Left ventricle myocardium superior (tissue), 1 donor: ENCODE results near the gene RHBDF2. TPM values are rescaled to one million over a fixed set of nuclear protein-coding genes. Genes with fewer than 3 reads are reported as not detected.

Experiments used
- ATAC-seq: fragments of 200-7000 bp; cut with Tn5 transposase; one replicate; pipeline ENCODE4 v1.9.1; 2020; ENCODE audit warnings: mild to moderate bottlenecking, moderate library complexity
- DNase-seq: peaks from one replicate; pipeline ENCODE4 v3.0.0-alpha.2; 2020
- intact Hi-C: fragments of 100-400 bp; cut with micrococcal nuclease; formaldehyde crosslinking; loops from one replicate; pipeline ENCODE4 v1.11.0; 2022
- long read RNA-seq: library from polyadenylated mRNA; unstranded; transcript quantifications from one replicate; pipeline ENCODE4 v2.0.0, GENCODE V29; 2021
- total RNA-seq: library from RNA; stranded (reverse); fragmentation: NEBNext Ultra II Directional; extraction: Animal tissue kit (Norgen Biotek cat#: 25700); gene quantifications from one replicate; pipeline ENCODE4 v1.2.1, GENCODE V29; 2021
- donor health status: DM: no; HTN: yes; CAD: no; lungs with severe emphysema.

The RHBDF2 gene
- total RNA-seq = 17.7 TPM
- long read RNA-seq, partial matches to known transcripts = 2 of 7 reads
- long read RNA-seq, other reads (novel, unspliced or antisense) = 5 of 7 reads

DNA sequence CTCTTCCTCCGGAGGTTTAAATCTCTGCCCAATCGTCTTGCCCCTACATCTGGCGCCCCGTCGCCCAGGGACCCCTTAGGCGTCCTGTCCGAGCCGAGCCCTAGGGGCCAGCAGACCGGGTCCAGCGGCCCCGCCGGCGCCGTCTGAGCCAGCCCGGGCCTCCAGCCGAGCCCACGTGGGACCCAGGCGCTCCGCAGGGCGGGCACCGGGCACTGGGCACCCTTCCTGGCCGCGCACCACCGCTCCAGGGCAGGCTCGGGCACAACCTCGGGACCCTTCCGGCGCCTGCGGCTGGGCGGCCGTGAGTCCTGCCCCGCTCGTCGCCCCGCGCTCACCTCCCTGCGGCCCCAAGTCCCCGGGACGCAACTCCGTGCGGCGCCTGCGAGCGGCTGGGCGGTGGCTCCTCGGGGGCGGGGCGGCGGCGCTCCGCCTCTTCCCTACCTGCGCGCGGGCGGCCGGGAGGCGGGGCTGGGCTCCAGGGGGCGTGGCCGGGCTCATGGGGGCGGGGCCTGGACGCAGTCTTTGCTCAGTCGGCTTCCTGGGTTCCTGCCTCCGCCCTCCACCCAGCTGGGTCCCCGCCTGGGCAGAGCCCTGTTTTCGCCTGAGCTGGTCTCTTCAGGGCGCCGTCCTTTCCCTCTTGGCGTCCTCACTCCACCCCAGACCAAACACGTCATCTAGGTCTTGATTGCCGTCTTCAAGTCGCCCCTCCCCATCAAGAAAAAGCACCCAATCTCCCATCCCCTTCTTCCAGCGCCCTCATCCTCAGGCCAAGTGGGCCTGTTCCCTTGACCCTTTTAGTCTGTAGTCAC is at the start of gene RHBDF2:
Gene RHBDF2, minus strand, starts transcription at position 406 of the 809 bp plus-strand sequence. CDS start 19,899 bp downstream, outside the sequence.
- ATAC-seq = peak; percentile 87
- intact Hi-C loops = no loop called here

DNA sequence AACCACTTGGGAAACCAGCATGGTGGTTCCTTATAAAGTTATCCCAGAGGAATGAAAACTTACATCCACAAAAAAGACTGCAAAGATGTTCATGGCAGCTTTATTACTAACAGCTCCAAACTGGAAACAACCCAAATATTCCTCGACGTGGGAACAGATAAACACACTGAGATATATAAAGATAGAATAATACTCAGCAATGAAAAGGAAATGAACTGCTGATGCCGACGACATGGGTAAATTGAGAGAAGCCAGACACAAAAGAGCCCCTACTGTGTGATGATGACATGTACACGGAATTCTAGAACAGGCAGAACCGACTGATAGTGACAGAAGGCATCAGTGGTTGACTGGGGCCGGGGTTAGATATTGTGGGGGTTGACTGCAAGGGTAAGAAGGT is 48.3 kb upstream of the RHBDF2 start:
- no peak for ATAC-seq

More for the DNA sequence above, at the start of gene RHBDF2:
- peak; percentile 94 for DNase-seq

DNA sequence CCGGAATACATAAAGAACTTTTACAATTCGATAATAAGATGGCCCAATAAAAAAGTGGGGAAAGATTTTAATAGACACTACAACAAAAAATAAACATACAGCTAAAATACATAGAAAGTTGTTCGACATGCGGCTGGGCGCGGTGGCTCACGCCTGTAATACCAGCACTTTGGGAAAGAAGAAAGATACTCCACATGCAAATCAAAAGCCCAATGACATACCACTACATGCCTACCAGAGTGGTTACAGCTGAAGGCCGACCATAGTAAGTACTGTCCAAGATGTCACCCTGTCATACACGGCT is 47.9 kb upstream of the RHBDF2 start:
- ATAC-seq (no peak), DNase-seq (no peak)
- intact Hi-C loops = no loop called here

More for the DNA sequence above, 48.3 kb upstream of the RHBDF2 start:
- DNase-seq = no peak
- intact Hi-C loops = no loop called here

DNA sequence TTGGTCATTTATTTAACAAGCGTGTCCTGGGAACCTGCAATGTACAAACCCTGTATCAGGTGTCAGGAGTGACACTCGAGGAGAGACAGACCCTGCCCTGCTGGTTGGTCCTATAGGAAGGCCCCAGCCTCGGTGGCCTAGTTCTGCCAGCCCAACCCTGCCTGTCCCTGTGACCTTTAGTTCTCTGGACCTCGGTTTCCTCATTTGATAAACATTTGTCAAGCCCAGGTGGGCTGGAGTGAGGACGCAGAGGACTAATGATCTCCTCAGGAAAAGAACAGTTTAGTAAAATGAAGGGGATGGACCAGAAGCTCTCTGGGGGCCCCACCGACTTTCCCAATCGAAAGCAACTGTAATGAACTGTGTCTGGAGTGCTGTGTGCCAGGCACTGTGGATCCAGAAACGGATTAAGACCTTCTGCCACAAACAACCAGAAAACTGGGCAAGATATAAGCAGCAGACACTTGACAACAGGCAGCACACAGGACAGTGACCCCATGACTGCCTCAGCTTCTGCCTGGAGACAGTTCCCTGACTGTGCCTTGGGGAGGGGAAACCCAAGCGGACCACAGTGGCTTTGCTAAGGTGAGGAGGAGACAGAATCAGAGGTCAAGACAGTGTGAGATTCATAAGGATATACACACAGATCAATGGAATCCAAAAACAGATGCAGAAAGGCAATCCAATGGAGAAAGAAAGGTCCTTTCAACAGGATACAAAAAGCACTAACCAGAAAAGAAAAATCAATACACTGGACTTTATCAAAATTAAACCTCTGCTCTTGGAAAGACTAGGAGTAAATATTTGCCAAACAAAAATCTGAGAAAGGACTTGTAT is 47.4 kb upstream of the RHBDF2 start:
- intact Hi-C loops = no loop called here
- ATAC-seq (no peak), DNase-seq (no peak)

DNA sequence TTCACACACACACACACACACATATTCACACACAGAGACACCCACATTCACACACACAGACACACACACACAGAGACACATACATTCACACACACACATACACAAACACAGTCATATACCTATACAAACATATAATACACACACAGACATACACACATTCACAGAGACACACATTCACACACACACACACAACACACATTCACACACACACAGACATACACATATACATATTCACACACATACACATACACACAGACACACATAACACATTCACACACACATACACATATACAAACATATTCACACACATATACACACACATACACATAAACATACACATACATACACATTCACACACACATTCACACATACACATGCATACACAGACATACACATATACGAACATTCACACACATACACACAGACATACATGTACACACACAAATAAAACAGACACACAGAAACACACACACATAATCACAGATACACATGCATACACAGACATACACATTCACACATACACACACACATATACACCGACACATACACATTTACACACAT is 46.5 kb upstream of the RHBDF2 start:
- intact Hi-C loops = no loop called here
- ATAC-seq (no peak), DNase-seq (no peak)

DNA sequence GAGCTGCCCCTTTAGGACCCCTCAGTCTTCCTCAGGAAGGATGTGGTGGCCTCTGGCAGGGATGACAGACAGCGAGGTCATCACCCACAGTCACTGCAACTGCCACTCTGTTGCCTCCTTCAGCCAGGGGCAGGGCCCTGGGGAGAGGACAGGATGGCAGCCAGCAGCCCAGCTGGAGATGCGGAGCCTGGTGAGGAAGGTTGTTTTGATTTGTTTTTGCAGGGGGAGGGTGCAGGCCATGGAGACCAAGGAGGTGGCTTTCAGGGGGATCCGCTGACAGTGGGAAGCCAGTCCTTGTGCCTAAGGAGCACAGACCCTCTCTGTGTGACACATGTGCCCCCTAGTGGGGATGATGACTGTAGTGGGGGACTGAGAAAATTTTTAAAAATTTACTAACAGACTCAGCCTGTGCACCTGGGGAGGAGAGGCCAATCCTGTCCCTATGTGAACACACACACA is 46.0 kb upstream of the RHBDF2 start:
- intact Hi-C loops = no loop called here
- ATAC-seq (peak; percentile 51), DNase-seq (peak; percentile 63)

DNA sequence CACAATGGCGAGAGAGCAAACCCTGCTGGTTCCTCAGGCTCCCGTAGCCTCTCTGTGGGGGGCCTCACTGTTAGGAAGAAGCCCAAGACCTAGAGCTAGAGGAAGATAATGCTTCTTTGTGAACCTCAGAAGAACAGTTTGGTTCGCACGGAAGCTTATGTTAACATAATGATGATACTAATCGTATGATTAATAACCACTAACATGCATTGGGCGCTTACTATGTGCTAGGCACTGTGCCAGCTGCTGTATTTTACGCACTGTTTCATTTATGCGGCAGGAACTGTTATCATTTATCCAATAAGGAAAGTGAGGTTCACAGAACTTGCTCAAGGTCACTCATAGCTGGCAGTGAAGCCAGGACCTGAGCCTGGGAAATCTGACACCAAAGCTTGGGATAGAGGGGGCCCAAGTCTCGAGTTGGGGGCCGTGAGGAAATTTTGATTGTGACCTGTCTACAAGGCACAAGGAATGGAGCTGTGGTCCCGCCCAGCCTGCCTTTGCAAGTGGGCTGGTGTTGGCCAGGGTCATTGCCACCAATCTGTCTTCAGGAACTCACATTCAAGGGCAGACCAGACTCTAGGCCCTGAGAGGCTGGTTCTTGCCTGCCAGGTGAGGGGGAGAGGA is 45.4 kb upstream of the RHBDF2 start:
- ATAC-seq (no peak), DNase-seq (no peak)
- intact Hi-C loops = no loop called here

DNA sequence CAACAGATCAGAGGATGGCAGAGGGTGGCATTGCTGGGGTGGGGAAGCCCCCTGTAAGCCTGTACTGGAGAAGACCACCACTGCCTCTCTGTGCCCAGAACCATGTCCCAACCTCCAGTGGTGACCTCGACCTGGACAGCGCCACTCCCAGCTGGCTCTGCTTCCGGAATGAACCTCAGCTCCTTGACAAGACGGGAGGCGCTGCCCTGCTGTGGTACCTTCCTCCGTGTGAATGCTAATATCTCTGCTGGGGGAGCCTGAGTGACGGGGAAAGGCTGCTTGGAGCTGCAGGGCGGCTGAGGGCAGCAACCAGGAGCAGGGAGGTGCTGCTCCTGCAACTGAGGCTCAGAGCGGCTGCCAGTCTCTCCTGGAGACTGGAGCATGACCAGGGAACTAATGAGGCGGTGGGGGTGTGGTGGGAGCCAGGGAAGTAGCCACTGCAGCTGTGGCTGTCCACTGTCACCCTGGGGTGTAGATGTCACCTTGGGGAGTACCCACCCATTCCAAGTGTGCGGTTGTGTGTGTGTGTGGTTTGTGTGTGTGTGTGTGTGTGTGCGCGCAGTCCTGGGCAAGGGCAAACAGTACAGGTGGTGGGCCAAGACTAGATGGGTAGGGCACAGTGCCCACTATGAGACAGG is 44.8 kb upstream of the RHBDF2 start:
- intact Hi-C loops = no loop called here
- DNase-seq = no peak
- no peak for ATAC-seq

DNA sequence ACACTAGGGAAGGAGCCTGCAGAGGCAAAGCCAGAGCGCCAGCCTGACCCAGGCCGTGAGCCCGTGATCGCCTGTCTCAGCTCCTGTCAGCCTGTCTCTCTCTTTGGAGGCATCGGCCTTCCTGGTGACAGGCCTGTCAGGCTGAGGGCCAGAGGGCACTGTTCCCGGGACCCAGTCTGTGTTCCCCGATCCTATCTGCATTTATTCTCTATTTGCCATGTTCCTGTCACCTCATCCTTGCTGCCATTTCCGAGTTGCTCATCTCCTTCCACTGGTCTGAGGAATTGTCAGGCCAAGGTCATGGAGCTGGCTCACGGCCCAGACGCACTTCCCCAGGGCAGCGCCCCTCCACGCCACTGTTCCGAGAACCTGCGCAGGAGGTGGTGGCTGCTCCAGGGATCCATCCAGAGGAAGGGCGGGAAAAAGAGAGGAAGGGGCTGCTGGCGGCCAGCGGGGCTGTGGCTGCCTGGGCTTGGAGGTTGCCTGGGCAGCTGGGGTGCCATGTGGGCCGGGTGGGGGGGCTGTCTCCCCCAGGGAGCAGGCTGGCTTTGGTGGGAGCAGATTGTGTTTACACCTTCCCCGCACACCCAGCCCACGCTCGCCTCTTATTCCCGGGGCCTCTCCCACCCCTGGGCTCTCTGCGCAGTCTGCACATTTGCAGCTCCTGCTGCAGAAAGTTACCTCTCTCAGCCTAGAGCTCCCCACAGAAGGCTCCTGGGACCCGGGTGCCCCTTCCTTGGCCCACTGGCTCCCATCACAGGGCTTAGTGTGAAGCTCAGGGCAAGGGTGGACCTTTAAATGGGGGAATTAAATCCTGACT is 43.5 kb upstream of the RHBDF2 start:
- intact Hi-C loops = no loop called here
- peak; percentile 84 for DNase-seq
- peak; percentile 69 for ATAC-seq

DNA sequence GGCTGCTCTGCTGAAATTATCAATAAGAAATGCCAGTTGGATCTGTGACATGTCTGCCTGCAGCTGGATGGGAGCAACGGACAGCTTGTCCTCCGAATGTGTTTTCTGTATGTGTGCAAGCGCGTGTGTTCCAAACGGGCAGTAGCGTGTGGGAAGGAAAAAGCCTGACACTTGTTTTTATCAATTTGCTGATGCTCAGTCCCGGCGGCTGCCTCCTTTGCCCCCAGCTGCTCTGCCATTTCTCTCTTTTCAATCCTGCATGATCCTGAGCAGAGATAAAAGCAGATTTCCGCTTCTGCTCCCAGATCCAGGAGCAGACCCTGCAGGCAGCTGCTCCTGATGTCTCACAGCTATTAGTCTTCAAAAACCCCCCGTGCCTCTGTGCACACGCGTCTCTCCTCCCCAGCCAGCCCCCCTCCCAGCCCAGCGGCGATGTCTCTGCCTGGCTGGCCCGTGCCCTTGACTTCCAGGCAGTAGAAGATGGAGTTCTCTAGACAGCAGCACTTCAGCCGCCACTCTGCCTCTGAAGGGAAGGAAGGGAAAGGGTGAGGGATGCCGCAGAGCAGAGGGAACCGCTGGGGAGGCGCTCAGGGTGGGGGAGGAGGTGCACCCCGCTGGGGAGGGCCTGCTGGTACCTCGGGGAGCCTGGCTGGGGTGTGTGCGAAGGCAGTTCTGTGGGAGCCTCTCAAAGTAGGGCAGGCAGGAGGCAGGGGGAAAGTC is 42.8 kb upstream of the RHBDF2 start:
- ATAC-seq = peak; percentile 7
- DNase-seq = no peak
- intact Hi-C loops = no loop called here

DNA sequence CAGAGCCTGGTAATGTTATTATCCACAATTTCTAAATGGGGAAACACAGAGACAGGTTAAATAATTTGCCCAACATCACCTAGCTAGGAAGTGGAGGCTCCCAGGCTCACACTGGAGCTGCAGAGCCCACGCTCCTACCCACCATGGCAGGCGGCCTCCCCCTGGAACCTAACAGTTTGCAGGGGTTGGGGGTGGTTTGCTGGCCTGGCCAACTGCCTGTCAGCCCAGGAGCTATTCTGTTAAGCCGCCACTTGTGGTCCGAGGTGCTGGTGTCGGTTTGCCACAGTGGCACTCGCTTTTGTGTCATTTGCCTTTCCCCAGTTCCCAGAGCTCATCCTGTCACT is 42.2 kb upstream of the RHBDF2 start:
- ATAC-seq = no peak

DNA sequence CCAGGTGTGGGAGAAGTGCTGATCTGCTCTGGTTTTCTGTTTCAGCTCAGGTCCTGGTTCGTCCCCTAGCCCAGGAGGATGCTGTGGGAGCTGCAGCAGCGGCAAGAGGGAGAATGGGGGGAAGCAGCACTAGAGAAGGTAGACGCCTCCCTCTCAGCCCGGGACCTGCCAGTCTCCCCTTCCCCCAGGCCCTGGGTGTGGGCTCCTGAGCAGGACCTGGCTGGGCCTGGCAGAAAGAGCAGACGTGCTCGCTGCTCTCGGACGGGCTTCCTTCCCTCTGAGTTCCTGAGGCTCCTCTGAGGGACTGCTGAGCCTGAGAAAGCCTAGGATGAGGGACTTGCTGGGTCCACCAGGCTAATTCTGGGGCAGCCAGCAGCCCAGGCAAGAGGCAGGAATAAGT is 41.8 kb upstream of the RHBDF2 start:
- ATAC-seq = no peak
- no peak for DNase-seq
- intact Hi-C loops = no loop called here

More for the DNA sequence above, 42.2 kb upstream of the RHBDF2 start:
- intact Hi-C loops = no loop called here
- no peak for DNase-seq

DNA sequence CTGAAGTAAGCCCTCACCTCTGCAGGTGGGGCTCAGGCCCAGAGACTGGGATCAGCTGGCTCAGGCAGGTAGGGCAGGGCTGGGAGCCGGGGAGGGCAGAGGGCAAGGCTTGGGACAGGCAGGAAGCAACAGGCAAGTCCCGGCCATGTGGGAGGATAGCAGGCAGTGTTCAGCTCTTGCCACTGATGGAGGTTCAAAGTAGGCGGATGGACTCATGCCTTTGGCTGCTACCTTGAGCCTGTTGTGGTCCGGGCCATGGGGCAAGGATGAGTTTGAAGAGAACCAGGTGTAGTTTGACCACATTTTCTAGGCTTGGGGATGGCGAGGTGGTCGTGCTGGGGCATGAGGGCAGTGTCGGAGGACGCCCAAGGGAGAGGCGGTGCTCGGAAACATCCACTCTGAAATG is 41.3 kb upstream of the RHBDF2 start:
- no peak for DNase-seq
- ATAC-seq = no peak
- intact Hi-C loops = no loop called here

DNA sequence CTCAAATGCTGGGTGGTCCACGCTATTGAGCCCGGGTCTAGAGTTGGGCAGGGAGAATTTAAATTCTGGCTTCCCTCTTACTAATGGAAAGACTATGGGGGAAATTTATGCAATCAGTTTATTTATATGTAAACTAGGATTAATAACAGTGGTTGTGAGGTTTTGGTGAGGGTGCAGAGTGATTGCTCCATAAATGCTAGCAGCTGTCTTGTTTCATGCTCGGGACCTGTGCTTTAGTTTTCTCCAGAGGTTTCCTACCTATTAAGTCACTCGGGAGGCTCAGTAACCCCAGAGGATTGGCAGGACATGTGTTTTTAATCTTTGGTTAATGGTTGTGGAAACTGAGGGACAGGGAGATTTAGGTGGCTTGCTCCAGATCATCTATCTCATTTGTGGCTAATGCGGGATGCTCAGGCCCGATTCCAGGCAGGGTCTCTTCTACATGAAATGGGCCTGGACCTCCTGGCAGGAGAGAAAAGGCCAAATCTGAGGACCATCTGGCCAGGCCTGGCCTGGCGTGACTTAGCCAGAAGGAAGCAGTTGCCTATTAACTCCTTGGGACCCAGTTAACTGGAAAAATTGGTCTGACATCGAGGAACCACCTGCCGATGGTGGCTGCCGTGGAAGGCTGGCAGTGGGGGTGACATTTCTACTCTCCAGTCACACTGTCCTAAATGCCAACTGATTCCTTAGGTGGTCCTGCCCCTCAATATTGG is 40.7 kb upstream of the RHBDF2 start:
- no peak for DNase-seq
- no peak for ATAC-seq
- intact Hi-C loops = no loop called here

DNA sequence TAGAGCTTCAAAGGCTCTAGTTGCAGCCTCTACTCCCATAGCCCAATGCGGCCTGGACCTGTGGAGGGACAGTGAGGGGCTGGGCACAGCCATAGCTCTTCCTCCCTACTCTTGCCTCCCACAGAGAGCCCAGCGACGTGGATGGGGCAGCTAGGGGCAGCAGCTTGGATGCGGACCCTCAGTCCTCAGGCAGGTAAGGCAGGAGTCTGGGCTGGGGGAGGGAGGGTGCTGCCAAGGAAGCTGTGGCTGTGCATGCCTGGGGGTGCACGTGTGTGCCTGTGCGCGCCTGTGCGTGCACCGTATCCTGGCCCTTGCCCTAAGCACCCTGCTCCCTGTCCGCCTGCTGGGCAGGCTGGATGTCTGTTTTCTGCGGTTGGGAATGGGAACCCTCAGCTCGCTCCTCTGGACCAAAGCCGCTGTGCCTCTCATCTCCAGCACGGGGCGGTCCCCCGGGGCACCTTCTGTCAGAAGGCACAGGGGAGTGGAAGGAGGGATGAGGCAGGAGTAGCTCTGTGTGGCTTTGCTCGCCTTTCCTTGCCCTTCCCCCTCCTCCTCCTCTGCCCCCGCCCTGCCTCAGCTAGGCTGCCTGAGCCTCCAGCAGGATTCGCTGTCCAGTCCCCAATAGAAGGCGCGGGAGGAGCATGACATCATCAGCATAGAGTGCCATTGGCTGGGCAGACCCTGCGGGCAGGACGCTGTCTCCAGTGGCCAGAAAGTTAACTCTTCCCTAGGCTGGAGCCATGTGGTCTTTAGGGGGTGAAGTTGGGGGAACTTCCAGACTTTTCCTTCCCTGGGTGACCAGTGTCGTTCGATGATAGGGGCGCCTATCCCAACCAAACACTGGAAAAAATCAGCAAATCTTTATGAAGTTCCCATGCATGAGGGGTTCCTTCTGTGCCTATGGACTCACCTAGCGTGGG is 39.4 kb upstream of the RHBDF2 start:
- intact Hi-C loops = no loop called here
- peak; percentile 92 for DNase-seq
- ATAC-seq = peak; percentile 84

DNA sequence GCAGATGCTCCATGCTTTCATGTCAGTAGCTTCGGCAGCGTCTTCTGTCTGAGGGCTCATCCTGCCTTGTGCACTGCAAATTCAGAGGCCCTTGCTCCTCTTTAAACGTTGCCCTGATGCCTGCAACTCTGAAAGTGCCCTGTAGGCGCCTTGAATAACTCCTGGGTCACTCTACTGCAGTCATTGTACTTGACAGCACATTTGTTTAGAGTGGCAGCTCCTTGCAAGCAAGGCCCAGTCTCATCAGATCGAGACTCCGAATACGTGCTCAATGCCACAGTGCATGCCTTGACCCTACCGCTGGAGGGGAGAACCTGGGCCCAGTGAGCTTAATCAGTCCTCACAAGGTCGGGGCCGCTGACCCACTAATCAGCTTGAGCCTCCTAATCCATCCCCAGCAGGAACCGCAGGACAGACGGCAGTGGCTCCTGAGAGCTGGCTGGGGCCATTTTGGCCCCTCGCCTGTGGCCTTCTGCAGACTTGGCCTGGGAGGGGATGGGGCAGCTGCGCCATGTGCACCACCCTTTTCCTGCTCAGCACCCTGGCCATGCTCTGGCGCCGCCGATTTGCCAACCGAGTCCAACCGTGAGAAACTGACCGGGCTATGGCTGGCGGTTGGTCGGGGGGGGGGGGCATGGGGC is 38.5 kb upstream of the RHBDF2 start, which contains the start of gene PRCD:
Gene PRCD, plus strand, starts transcription at position 414 of the 641 bp plus-strand sequence. Its CDS starts 98 bp downstream, at position 512.
- intact Hi-C loops = no loop called here
- ATAC-seq (no peak), DNase-seq (no peak)
